Neuronal stem cell (in vitro differentiated cells): ENCODE data around the gene ABCA13.

Source experiments
- DNase-seq: peaks from one replicate; pipeline ENCODE4 v3.0.0-alpha.2; 2013; ENCODE audit warnings: low spot score
- H2AFZ ChIP-seq: one replicate; pipeline ENCODE4 v1.6.1; 2013; ENCODE audit warnings: mild to moderate bottlenecking, low read length, inconsistent platforms
- H2AK5ac ChIP-seq: 2 replicates; pipeline ENCODE4 v1.6.1; 2013; ENCODE audit warnings: low read depth, mild to moderate bottlenecking, inconsistent platforms, low read length, moderate library complexity, mixed read lengths
- H2BK120ac ChIP-seq: 2 replicates; pipeline ENCODE4 v1.6.1; 2013; ENCODE audit warnings: low read depth, mild to moderate bottlenecking, inconsistent platforms, low read length, moderate library complexity, mixed read lengths
- H2BK12ac ChIP-seq: one replicate; pipeline ENCODE4 v1.6.1; 2013; ENCODE audit warnings: low read length, inconsistent platforms
- H2BK15ac ChIP-seq: 2 replicates; pipeline ENCODE4 v1.6.1; 2013; ENCODE audit warnings: mild to moderate bottlenecking, low read length, inconsistent platforms, mixed read lengths
- H2BK5ac ChIP-seq: one replicate; pipeline ENCODE4 v1.6.1; 2013; ENCODE audit warnings: inconsistent platforms, mild to moderate bottlenecking, low read length, moderate library complexity
- H3K14ac ChIP-seq: one replicate; pipeline ENCODE4 v1.6.1; 2013; ENCODE audit warnings: low read length, inconsistent platforms
- H3K18ac ChIP-seq: 2 replicates; pipeline ENCODE4 v1.6.1; 2013; ENCODE audit warnings: low read length, inconsistent platforms
- H3K23ac ChIP-seq: 2 replicates; pipeline ENCODE4 v1.6.1; 2013; ENCODE audit warnings: low read depth, mild to moderate bottlenecking, mixed read lengths, low read length, inconsistent platforms; ENCODE audit not compliant: poor library complexity
- H3K27ac ChIP-seq: replicated peaks from 3 replicates; pipeline ENCODE4 v1.5.1; 2013; ENCODE audit warnings: low read length, inconsistent platforms
- H3K27me3 ChIP-seq, 3 experiments: 2 replicates each; pipeline ENCODE4 v1.6.1; 2013; ENCODE audit warnings: low read length in 3 of 3, mild to moderate bottlenecking in 2 of 3, inconsistent platforms in 1 of 3, low read depth in 1 of 3, mixed read lengths in 1 of 3, moderate library complexity in 1 of 3; ENCODE audit not compliant: control insufficient read depth in 3 of 3, insufficient read depth in 3 of 3
- H3K36me3 ChIP-seq, 2 donors: replicated peaks in 1 of 2; 2 replicates each; pipeline ENCODE4 v1.6.1; 2013; ENCODE audit warnings: low read length in 2 of 2; ENCODE audit not compliant: control insufficient read depth in 2 of 2, insufficient read depth in 2 of 2
- H3K4ac ChIP-seq: 2 replicates; pipeline ENCODE4 v1.6.1; 2013; ENCODE audit warnings: inconsistent platforms, mild to moderate bottlenecking, low read length, moderate library complexity
- H3K4me1 ChIP-seq, 2 donors: 1 replicate in 1 of 2; 2 replicates in 1 of 2; pipeline ENCODE4 v1.6.1; 2013; ENCODE audit warnings: low read length in 2 of 2, low read depth in 1 of 2; ENCODE audit not compliant: control insufficient read depth in 2 of 2, insufficient read depth in 1 of 2
- H3K4me2 ChIP-seq: one replicate; pipeline ENCODE4 v1.6.1; 2013; ENCODE audit warnings: mild to moderate bottlenecking, low read length, inconsistent platforms; ENCODE audit not compliant: insufficient read depth, poor library complexity, severe bottlenecking
- H3K4me3 ChIP-seq, 2 donors: 2 replicates each; pipeline ENCODE4 v1.5.1; 2013; ENCODE audit warnings: low read length in 2 of 2, mild to moderate bottlenecking in 2 of 2, inconsistent platforms in 1 of 2, moderate library complexity in 1 of 2
- H3K79me1 ChIP-seq: one replicate; pipeline ENCODE4 v1.6.1; 2013; ENCODE audit warnings: low read depth, mild to moderate bottlenecking, inconsistent platforms, low read length, moderate library complexity
- H3K9ac ChIP-seq: one replicate; pipeline ENCODE4 v1.6.1; 2013; ENCODE audit warnings: mild to moderate bottlenecking, low read depth, low read length, inconsistent platforms; ENCODE audit not compliant: poor library complexity
- H3K9me3 ChIP-seq, 2 donors: replicated peaks in 1 of 2; 2 replicates each; pipeline versions ENCODE3 to v1.6.1; 2013; ENCODE audit warnings: low read length in 2 of 2, mild to moderate bottlenecking in 2 of 2, inconsistent platforms in 1 of 2, low read depth in 1 of 2, mixed read lengths in 1 of 2, moderate library complexity in 1 of 2; ENCODE audit not compliant: control insufficient read depth in 2 of 2, insufficient read depth in 1 of 2
- H4K8ac ChIP-seq: one replicate; pipeline ENCODE4 v1.6.1; 2013; ENCODE audit warnings: low read depth, mild to moderate bottlenecking, inconsistent platforms, low read length, moderate library complexity
- H4K91ac ChIP-seq: one replicate; pipeline ENCODE4 v1.6.1; 2013; ENCODE audit warnings: low read length, low read depth, mild to moderate bottlenecking, inconsistent platforms; ENCODE audit not compliant: poor library complexity
- WGBS, 2 donors: extraction: QIAGEN DNeasy Blood & Tissue Kit; methylation state at CpG; one replicate each; pipeline ENCODE4 v1.1.7; 2013; ENCODE audit warnings: missing lambda C conversion rate in 2 of 2, mixed read lengths in 1 of 2; ENCODE audit not compliant: insufficient read length in 2 of 2, insufficient replicate concordance in 1 of 2; ENCODE audit errors: extremely low coverage in 2 of 2; 5-methylcytosine and 5-hydroxymethylcytosine counted together

The ABCA13 gene

GRCh38 chr7:48183370-48183743 lies 12.1 kb downstream of the ABCA13 start:
- no peak overlapping the region for H3K27ac ChIP-seq
- WGBS, 2 donors, result no CpG with 5 or more reads among the region's 5 CpGs
- no peak overlapping the region for H3K4me3 ChIP-seq

GRCh38 chr7:48183965-48184364 lies 12.7 kb downstream of the ABCA13 start:
- Histone ChIP-seq H3K4me1 (peaks cover 0 to 14% of the 10 kb centered on the region in 2 donors), H3K4ac (no peak overlapping the region), H3K27ac (no peak overlapping the region), H3K23ac (no peak overlapping the region), H3K9ac (no peak overlapping the region), H3K4me2 (no peak overlapping the region), H2BK120ac (no peak overlapping the region), H3K4me3 (no peak overlapping the region), H3K36me3 (no peaks in the 10 kb centered on the region), H2AK5ac (no peak overlapping the region), H3K14ac (no peak overlapping the region), H2AFZ (no peak overlapping the region), H2BK5ac (no peak overlapping the region), H3K18ac (no peak overlapping the region), H3K79me1 (no peaks in the 10 kb centered on the region), H2BK12ac (no peak overlapping the region), H2BK15ac (no peak overlapping the region), H4K8ac (no peak overlapping the region), H3K9me3 (no peaks in the 10 kb centered on the region), H4K91ac (no peak overlapping the region), H3K27me3 (no peaks in the 10 kb centered on the region)
- DNase-seq, result no peak
- WGBS, 2 donors, result no CpG with 5 or more reads among the region's 1 CpG

More at GRCh38 chr7:48183370-48183743, 12.1 kb downstream of the ABCA13 start:
- no peak overlapping the region for H4K8ac ChIP-seq
- H3K4me2 ChIP-seq, result no peak overlapping the region
- H2AFZ ChIP-seq, result peak overlapping the region; percentile 38
- no peak overlapping the region for H4K91ac ChIP-seq
- no peaks in the 10 kb centered on the region for H3K79me1 ChIP-seq
- peaks cover 0 to 11% of the 10 kb centered on the region in 2 donors for H3K4me1 ChIP-seq
- H3K36me3 ChIP-seq, result no peaks in the 10 kb centered on the region
- no peak overlapping the region for H3K9ac ChIP-seq
- no peaks in the 10 kb centered on the region for H3K9me3 ChIP-seq
- no peak overlapping the region for H2BK12ac ChIP-seq
- H2AK5ac ChIP-seq, result no peak overlapping the region
- no peaks in the 10 kb centered on the region for H3K27me3 ChIP-seq
- no peak overlapping the region for H3K4ac ChIP-seq
- no peak overlapping the region for H2BK120ac ChIP-seq
- H3K23ac ChIP-seq, result no peak overlapping the region
- H2BK15ac ChIP-seq, result no peak overlapping the region
- no peak overlapping the region for H3K18ac ChIP-seq
- no peak for DNase-seq
- no peak overlapping the region for H2BK5ac ChIP-seq
- H3K14ac ChIP-seq, result no peak overlapping the region

DNA sequence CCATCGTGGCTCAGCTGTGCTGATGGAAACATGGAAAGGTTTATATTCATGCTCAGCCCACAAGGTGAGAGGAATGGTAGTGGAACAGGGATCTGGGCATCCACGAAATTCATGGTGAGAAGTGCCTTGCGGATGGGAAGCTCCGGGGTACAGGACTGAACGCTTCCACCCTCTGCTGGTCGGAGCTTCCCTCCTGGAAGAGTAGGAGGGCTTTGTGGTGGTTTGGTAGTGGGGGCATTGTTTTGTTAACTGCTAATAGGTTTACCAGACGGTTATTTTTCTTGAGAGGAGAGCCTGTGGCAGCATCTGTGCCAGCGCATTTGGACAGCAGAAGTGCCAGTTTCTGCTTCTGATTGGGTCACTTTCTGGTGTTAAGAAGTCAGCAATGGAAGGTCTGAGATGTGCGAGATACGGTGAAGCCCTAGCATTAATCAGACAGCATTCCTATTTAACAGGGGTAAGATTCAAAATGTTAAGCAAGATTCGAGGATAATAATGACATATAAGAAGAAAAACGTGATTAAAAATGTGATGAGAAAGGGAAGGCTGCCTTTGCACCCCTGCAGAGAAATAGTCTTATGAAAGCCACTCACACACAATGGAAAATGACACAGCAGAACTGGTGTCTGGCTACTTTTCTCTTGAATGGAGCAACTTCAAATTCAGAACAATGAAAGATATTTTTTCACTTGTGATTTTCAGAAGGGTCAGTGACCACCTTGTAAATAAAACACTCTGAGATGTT lies 17.7 kb downstream of the ABCA13 start:
- H3K9ac ChIP-seq, result no peak overlapping the region

DNA sequence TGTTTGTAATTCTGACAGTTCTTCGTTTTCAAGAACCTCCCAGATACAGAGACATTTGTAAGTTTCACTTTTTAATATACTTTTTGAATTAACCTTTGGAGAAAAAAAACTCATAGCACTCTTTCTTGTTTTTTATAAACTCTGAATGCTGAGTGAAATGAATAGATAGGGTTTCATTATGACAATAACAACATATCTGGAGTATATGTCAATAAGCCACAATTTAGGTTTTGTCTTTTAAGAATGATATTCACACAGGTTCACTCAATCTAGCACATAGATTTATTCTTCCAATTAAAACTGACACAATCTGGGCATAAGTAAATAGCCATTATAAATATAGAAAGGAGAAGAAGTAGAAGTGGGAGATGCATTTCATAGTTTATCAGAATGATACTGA lies 21.7 kb downstream of the ABCA13 start:
- Histone ChIP-seq H2BK15ac (no peak overlapping the region), H3K4ac (no peak overlapping the region), H3K36me3 (no peaks in the 10 kb centered on the region), H2BK120ac (no peak overlapping the region), H3K9ac (no peak overlapping the region), H3K27ac (no peak overlapping the region), H3K14ac (no peak overlapping the region), H3K4me1 (peaks cover 0 to 3% of the 10 kb centered on the region in 2 donors), H2AK5ac (no peak overlapping the region), H3K4me2 (no peak overlapping the region), H4K8ac (no peak overlapping the region), H4K91ac (no peak overlapping the region), H3K4me3 (no peak overlapping the region), H3K27me3 (no peaks in the 10 kb centered on the region), H2BK5ac (no peak overlapping the region), H3K9me3 (no peaks in the 10 kb centered on the region), H2BK12ac (no peak overlapping the region), H3K18ac (no peak overlapping the region), H2AFZ (no peak overlapping the region), H3K79me1 (no peaks in the 10 kb centered on the region), H3K23ac (no peak overlapping the region)
- WGBS, 2 donors, result no CpG with 5 or more reads among the region's 1 CpG
- DNase-seq, result no peak

More for the DNA sequence above, 17.7 kb downstream of the ABCA13 start:
- Histone ChIP-seq H3K9me3 (no peaks in the 10 kb centered on the region), H3K36me3 (no peaks in the 10 kb centered on the region), H3K23ac (no peak overlapping the region), H2BK5ac (no peak overlapping the region), H3K14ac (no peak overlapping the region), H3K4me1 (peaks cover 0 to 3% of the 10 kb centered on the region in 2 donors), H3K4me2 (no peak overlapping the region), H3K4me3 (no peak overlapping the region), H3K79me1 (no peaks in the 10 kb centered on the region), H2BK12ac (no peak overlapping the region), H2AK5ac (no peak overlapping the region), H2AFZ (peak overlapping the region; percentile 73), H4K8ac (no peak overlapping the region), H3K18ac (no peak overlapping the region), H3K27me3 (no peaks in the 10 kb centered on the region), H3K4ac (no peak overlapping the region), H4K91ac (no peak overlapping the region), H3K27ac (no peak overlapping the region), H2BK120ac (no peak overlapping the region), H2BK15ac (no peak overlapping the region)
- WGBS, 2 donors, result 100% methylated on average over 2 of the region's 12 CpGs; no CpG with 5 or more reads in 1 of the 2 donors
- no peak for DNase-seq
